HG03039 (cell line): ENCODE results near the gene PRKCD.
"Not testable (repeated sequence)": the region's sequence is repeated elsewhere in the genome, so short reads cannot be mapped to it uniquely, and the experiment has no call there.

Experiments
- ATAC-seq: cut with Tn5 transposase; IDR thresholded peaks from one replicate; pipeline ENCODE4 v1.9.1; 2021; ENCODE audit warnings: mild to moderate bottlenecking, moderate library complexity; ENCODE audit not compliant: unreplicated experiment

Gene PRKCD

DNA sequence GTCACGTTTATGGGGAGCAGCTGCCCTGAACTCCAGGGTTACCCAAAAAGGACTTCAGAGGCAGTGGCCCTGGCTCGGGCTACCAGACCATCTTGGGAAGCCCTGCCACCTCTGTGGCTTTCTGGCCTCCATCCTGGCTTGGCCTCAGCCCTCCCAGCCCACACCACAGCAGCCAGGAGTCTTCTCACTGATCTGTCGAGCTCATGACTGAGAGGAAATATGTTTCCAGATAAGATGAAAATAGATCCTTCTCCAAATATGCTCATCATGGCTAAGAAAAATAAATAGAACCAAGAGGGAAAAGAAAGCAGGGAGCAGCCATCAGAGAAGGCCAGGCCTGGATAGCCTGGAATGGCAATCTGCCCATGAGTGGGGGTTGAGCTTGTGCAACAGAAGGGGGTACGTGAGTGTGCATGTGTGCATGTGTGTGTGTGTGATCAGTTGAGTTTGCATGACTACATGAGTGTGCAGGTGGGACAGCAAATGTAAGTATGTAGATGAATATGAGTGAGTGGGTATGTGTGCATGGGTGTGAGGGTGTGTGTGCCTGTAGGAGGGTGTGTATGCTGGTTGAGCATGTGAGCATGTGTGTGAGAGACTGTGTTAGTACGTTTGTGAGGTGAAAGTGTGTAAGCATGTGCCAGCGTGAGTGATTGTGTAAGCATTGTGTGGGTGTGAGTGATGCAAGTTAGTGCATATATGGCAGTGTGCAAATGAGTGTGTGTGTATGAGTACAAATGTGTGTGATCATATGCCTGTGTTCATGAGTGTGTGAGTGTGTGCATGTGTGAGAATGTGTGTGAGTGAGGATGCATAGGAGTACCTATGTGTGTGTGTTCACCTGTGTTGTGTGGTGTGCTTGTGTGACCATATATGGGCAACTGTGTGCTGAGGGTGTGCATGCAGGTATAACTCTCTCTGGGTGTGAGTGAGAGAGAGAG is 20.8 kb upstream of the PRKCD start:
- ATAC-seq, result no peak

DNA sequence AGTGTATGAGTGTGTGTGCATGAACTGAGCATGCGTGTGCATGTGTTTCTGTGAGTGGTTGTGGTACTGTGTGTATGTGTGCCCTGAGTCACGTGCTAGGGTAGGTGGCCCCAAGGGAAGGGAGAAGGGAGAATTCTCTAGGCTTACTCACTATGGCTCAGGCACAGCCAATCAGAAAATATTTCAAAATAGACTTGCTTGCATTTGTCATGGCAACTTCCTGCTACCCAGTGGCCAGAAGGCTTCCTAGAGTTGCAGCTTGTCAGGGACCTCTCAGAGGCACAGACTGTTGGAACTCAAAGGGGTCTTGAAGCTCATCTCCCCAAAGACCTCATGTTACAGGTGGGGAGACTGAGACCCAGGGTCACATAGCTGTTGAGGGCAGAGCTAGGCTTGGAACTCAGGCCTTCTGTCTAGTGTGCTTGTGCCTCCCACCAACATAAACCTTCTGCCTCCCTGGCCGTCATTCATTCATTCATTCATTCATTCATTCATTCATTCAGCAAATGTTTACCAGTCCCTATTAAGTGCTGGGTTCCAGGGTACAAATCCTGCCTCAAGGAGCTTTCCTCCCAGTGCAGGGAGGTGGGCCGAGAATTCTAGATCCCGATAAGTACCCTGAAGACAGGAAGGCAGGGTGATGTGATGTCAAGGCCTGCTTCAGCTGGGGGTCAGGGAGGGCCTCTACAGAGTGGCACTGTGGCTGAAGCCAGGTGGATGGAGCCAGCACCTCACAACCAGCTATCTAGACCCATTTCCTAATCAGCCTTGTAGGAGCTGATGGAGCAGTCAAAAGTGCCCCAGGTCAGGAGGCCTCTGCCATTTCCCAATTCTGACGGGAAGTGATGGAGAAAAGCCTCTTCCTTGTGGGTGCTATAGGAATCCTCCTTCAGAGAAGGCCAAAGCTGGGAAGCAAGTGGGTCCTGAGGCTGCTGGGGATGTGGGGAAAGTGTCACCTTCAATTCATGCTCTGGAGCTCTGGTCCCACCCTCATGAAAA is 19.9 kb upstream of the PRKCD start:
- ATAC-seq, result no peak

DNA sequence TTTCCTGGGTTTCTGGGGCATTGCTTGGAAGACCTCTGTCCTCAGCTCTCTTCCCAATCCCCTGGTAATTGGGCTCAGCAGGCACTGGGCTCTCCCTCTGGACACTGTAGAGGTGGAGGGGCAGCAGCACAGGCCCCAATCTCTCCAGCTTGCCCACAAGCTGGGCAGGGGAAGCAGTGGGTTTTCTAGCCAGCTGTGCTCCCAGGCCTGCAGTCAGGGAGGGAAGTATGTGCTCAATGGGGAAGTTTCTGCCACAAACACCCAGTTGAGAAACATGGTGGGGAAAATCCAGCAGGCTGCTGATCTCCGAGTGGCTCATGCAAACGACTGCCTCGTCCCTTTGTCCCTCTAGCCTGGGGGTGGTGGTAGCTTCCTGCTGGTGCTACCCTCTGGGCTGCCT is 18.0 kb upstream of the PRKCD start:
- ATAC-seq, result no peak

GRCh38 chr3:53144446-53144845 is 16.6 kb upstream of the PRKCD start:
- no peak for ATAC-seq

GRCh38 chr3:53144862-53145712 is 15.9 kb upstream of the PRKCD start:
- ATAC-seq, result no peak

GRCh38 chr3:53145713-53146080 is 15.3 kb upstream of the PRKCD start:
- no peak for ATAC-seq

- no peak for ATAC-seq
These were observed 14.6 kb upstream of the PRKCD start for GRCh38 chr3:53146319-53146891.

DNA sequence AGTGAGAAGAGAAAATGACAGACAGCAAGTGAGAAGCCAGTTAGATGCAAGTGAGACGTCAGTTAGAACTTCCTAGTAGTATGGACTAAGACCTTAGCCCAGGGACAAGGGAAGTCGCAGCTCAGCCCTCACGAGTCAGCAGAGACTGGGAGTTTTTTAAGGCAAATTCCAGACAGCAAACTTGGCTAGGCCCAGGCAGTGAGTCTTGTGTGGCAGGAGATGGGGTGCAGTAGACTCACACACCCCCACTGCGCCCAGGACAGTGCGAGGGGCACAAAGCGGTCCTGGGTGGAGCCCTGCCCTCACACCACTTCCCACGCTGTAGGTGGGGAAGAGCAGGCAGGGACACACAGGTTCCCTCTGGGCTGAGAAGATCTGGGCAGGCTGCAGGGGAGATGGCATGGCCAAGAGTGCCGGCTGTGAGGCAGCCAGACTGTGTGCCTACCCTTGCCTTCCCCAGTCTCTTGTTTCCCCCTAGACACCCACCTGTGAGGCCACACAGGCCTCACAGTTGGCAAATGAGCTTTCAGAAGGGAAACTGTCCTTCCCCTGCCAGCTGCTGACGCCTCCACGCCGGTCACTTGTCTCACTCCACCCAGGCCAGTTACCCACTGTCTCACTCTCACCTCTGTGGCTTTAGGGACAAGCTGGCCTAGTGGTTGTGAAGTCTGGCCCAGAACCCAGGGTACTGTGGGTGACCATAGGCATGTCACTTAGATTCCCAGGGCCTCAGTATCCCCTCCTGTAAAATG is 13.7 kb upstream of the PRKCD start:
- no peak for ATAC-seq

DNA sequence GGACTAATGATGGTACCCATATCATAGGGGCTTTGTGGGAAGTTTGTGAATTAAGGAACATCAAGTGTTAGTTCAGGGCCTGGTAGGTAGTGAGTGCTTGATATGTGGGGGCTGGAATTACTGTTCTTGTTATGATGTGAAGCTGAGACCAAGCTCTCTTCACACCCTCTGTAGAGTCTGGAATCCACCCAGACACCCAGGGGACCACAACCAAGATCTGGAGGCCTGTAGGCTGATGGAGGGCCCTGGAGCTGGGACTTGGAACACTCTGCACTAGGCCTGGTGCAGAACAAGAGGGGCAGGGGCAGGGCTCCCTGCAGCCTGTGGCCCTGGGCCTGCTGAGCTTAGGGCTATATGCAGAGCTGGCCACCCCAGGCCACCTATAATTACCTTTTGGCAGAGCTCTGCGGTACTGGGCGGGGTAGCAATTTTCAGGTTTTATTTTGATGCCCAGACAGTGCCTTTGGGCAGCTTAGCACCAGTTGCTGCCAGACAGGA is 13.1 kb upstream of the PRKCD start:
- no peak for ATAC-seq

DNA sequence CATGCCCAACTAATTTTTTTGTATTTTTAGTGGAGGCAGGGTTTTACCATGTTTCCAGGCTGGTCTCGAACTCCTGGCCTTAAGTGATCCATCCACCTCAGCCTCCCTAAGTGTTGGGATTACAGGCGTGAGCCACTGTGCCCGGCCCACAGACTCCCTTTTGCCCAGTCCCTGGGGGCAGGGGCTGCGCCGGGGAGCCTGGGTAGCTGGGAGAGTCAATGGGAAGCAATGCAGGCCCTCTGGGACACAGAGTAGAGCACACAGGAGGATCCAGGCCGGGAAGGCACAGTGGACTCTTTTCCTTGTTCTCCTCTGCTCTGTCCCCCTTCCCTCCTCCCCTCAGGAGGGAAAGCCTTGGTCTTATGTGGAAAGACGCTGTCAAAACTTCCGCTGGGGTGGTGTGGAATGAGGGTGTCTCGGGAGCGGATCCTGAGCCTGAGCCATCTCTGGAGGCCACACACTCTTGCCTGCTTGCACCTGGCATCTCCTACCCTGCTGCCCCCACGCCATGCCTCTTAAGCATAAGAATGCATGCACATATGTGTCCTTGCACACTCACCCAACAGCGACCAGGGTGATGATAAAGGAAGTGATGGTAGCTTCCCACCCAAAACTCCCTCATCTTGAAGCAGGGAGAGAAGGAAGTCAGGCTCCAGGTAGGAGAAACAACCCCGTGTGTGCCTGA is 11.9 kb upstream of the PRKCD start:
- ATAC-seq, result no peak

GRCh38 chr3:53149699-53150098 is 11.3 kb upstream of the PRKCD start:
- no peak for ATAC-seq

DNA sequence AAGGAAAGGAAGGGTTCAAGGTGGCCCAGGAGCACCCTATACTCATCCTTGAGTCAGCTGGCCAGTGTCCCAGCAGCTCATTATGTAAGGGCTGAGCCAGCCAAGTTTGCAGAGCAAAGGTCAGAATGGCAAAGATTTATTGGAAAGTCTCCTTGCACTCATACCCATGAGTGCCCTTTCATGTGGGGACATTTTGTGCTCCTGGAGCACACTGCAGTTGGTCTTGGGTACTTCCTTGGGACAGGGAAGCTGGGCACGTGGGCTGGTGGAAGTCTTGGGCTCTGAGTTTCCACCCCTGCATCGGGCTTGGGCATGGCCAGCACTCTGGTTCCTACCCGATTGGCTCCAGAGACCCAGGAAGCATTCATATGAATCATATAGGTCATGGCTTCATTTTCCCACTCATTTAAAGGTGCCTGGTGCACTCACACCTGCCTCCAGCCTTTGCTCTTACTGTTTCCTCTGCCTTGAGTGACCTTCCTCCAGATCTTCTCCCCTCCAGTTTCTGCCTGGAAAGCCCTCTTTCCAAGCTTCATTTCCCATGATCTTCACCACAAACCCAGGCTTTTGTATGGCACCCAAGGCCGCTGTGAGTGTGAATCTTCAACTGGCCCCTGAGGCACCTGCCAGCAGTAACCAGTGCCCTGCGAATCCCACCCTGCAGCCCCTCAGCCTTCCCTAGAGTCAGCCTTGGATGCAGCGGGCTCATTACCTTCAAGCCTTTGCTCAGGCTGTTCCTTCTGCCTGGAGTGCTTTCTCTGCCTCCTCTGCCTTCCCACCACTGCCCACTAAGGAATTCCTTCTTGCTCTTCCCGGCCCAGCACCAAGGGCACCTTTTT is 10.5 kb upstream of the PRKCD start:
- no peak for ATAC-seq

DNA sequence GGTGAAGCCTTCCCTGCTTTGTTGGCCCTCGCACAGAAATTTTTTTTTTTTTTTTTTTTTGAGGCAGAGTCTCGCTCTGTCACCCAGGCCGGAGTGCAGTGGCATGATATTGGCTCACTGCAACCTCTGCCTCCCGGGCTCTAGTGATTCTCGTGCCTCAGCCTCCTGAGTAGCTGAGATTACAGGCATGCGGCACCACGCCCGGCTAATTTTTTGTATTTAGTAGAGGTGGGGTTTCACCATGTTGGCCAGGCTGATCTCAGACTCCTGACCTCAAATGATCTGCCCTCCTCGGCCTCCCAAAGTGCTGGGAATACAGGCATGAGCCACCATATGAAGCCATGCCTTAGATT is 9.9 kb upstream of the PRKCD start:
- not testable (repeated sequence) for ATAC-seq

- no peak for ATAC-seq
These were observed 9.5 kb upstream of the PRKCD start for GRCh38 chr3:53151465-53151864.

- no peak for ATAC-seq
These were observed 8.9 kb upstream of the PRKCD start for GRCh38 chr3:53151870-53152660.

DNA sequence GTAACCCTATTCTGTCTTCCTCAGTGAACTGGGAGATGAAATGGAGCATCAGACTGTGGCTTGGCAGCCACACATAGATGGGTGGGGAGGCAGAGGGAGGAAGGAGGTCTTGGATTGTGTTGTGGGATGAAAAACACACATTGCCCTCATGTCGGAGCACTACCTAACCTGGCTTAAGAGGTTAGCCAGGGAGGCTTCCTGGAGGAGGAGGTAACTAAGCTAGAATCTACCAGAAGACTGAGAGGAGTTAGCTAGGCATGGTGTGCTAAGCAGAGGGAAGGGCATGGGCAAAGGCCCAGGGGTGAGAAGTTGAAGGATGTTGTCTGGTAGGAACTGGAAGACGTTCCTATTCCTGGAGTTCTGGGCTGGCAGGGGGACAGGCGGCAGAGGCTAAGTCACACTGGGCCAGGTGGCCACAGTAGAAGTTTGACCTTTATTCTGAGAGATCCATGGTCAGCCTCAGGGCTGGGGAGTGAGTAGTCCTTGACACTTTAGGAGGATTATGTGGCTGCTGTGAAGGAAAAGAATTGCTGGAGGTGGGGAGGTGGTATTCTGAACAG is 7.7 kb upstream of the PRKCD start:
- no peak for ATAC-seq

GRCh38 chr3:53153980-53154379 is 7.0 kb upstream of the PRKCD start:
- ATAC-seq, result no peak
